Dermis blood vessel endothelial cell (primary cell): ENCODE data around the gene C22orf39. TPM values are rescaled to one million over a fixed set of nuclear protein-coding genes. Genes with fewer than 3 reads are reported as not detected.

Source experiments
- DNase-seq: peaks from one replicate; pipeline ENCODE4 v3.0.0; 2010
- total RNA-seq: library from RNA; depleted of rRNA; stranded (reverse); fragments of >200 nt; gene quantifications from 2 replicates; pipeline ENCODE4 v1.2.3, GENCODE V29; 2014

C22orf39 gene
- total RNA-seq, 1 donor from 2014 or later, result 27.1 TPM

- DNase-seq, result no peak
Observed at GRCh38 chr22:19397734-19398104, 49.8 kb downstream of the C22orf39 start.

GRCh38 chr22:19396934-19397733 is 50.4 kb downstream of the C22orf39 start:
- no peak for DNase-seq

GRCh38 chr22:19396561-19396933 is 51.0 kb downstream of the C22orf39 start:
- DNase-seq, result peak; percentile 5

GRCh38 chr22:19395276-19395675 is 52.2 kb downstream of the C22orf39 start:
- no peak for DNase-seq

- no peak for DNase-seq
Observed at GRCh38 chr22:19394274-19395050, 53.0 kb downstream of the C22orf39 start.

GRCh38 chr22:19393704-19394103 is 53.8 kb downstream of the C22orf39 start:
- no peak for DNase-seq

Other genes with a start within 250 kb of the C22orf39 start
- 4.2 and 4.9 TPM in 2 replicates for gene CLTCL1, start 156.0 kb downstream of the C22orf39 start, total RNA-seq
- gene HIRA, start 16.0 kb downstream of the C22orf39 start, total RNA-seq, result 20.4 and 34.4 TPM in 2 replicates
- 29.4 and 31.4 TPM in 2 replicates for gene MRPL40, start 15.2 kb downstream of the C22orf39 start, total RNA-seq
- 105 and 147 TPM in 2 replicates for gene UFD1, start 31.5 kb upstream of the C22orf39 start, total RNA-seq
- 12.4 and 35.3 TPM in 2 replicates for gene CDC45, start 32.2 kb upstream of the C22orf39 start, total RNA-seq
- 1,341 and 2,150 TPM in 2 replicates for gene CLDN5, start 76.7 kb upstream of the C22orf39 start, total RNA-seq